AG04449 (cell line): ENCODE results near the gene PPP1R12A.
A peak's percentile ranks its signal among the peaks of the same experiment; 100 is the strongest.

Experiments used
- CTCF ChIA-PET: fragments of 350-600 bp; formaldehyde crosslinking; extraction: SDS; loops from one replicate; lab custom pipeline; 2021; ENCODE audit warnings: antibody characterized with exemption; lab: Yijun Ruan, JAX
- POLR2A ChIA-PET: fragments of 400-600, 350-600 bp; formaldehyde crosslinking; extraction: SDS; loops from one replicate; lab custom pipeline; 2020; ENCODE audit warnings: antibody characterized with exemption, inconsistent platforms; lab: Yijun Ruan, JAX
- DNase-seq: peaks from one replicate; pipeline ENCODE4 v3.0.0-alpha.2; 2010; ENCODE audit warnings: low read depth, low spot score
- H3K4me3 ChIP-seq: 2 replicates; pipeline ENCODE4 v1.5.1; 2011; ENCODE audit warnings: low read depth, mild to moderate bottlenecking, control low read depth, low read length
- TF ChIP-seq, protein P1 (sequence below): IDR thresholded peaks from one replicate; pipeline ENCODE4 v1.5.1; 2011; ENCODE audit warnings: mild to moderate bottlenecking, moderate library complexity, low read length, control low read depth, inconsistent platforms; ENCODE audit not compliant: insufficient read depth; ENCODE audit errors: missing control alignments

Gene PPP1R12A

DNA sequence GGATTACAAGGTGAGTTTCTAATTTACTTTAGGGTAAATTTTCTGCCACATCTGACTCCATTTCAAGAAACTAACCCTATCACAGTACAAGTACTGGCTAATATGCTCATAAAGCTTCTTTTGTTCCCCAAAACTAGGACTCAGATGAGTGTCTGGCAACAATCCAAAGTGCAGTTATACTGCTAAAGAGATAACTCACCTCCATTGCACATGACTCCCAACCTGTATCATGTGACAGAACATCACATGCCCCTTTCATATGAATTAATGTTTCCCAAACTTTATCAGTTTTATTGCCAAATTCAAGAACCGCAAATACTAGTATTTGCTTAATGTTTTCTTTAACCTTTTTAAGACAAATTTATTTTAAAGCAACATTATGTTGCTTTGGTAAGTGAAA is 3.9 kb upstream of the PPP1R12A start:
- TF ChIP-seq, protein P1, sequence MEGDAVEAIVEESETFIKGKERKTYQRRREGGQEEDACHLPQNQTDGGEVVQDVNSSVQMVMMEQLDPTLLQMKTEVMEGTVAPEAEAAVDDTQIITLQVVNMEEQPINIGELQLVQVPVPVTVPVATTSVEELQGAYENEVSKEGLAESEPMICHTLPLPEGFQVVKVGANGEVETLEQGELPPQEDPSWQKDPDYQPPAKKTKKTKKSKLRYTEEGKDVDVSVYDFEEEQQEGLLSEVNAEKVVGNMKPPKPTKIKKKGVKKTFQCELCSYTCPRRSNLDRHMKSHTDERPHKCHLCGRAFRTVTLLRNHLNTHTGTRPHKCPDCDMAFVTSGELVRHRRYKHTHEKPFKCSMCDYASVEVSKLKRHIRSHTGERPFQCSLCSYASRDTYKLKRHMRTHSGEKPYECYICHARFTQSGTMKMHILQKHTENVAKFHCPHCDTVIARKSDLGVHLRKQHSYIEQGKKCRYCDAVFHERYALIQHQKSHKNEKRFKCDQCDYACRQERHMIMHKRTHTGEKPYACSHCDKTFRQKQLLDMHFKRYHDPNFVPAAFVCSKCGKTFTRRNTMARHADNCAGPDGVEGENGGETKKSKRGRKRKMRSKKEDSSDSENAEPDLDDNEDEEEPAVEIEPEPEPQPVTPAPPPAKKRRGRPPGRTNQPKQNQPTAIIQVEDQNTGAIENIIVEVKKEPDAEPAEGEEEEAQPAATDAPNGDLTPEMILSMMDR = no peak
- ChIA-PET CTCF (no interaction called here), POLR2A (no interaction called here)
- DNase-seq = no peak
- no peak overlapping the region for H3K4me3 ChIP-seq

DNA sequence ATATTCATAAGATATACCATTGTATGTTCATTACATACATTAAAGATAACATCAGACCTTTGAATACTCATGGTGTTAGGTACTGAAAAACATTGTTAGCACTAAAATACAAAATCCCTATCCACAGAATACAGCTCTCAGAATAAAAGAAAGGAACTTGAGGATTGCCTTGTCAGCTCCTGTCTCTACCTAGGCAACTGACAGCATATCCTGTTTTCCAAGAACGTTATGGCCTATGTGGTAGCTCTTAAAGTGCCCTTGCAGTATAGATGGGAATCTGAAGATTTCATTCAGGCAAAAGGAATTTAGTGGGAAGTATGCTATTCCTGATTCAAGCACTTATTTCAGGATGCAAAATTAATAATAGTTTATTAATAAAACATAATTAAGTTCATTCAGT is 1.8 kb upstream of the PPP1R12A start:
- H3K4me3 ChIP-seq = peak overlapping the region; percentile 92
- POLR2A ChIA-PET = interaction anchor here (1.5 kb wide), 1 partner anchor 251 kb away, joined by 4 read pairs; no protein-coding TSS in a partner anchor
- TF ChIP-seq, protein P1 = no peak
- no peak for DNase-seq
- CTCF ChIA-PET = interaction anchor here (1.1 to 1.6 kb wide), 4 partner anchors 14 to 517 kb away, joined by 3 to 6 read pairs (median 4); no protein-coding TSS in a partner anchor

DNA sequence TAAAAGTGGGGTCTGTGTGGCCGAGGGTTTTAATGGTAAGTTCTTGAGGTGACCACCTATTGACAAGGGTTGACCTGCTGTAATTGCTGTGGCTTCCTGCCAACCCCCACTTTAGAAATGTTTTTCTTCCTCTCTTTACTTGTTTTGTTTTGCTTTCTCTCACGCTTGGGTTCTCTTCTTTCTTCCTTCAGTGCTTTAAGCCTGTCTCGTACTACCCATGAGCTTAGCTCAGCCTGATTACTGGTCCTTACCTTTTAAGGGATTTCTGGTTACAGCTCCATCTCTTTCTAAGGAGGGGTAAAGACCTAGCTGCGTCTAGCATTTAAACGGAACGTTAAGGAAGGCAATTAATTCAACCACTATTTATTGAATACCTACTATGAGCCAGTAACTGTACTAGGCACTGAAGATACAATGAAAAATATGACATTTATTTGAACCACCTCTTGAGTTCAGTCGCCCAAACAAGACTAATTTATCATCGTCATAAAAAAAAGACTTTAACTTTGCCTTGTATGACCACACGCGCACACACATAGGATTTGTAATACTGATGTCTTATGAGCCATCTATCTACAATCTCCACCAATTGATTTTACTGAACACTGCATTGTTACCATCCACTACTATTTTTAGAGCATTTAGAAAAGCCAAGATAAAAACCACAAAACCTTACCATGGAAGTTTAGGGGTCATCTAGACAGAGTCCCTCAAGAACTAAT is 888 bp upstream of the PPP1R12A start:
- ChIA-PET POLR2A (interaction anchor here (0.5 to 1.5 kb wide), 5 partner anchors 11 to 252 kb away, joined by 3 to 5 read pairs (median 4); no protein-coding TSS in a partner anchor), CTCF (interaction anchor here (1.0 to 1.5 kb wide), 3 partner anchors 12 to 333 kb away, joined by 3 to 5 read pairs (median 5); no protein-coding TSS in a partner anchor)
- no peak for DNase-seq
- peak overlapping the region; percentile 92 for H3K4me3 ChIP-seq
- TF ChIP-seq, protein P1 = no peak

DNA sequence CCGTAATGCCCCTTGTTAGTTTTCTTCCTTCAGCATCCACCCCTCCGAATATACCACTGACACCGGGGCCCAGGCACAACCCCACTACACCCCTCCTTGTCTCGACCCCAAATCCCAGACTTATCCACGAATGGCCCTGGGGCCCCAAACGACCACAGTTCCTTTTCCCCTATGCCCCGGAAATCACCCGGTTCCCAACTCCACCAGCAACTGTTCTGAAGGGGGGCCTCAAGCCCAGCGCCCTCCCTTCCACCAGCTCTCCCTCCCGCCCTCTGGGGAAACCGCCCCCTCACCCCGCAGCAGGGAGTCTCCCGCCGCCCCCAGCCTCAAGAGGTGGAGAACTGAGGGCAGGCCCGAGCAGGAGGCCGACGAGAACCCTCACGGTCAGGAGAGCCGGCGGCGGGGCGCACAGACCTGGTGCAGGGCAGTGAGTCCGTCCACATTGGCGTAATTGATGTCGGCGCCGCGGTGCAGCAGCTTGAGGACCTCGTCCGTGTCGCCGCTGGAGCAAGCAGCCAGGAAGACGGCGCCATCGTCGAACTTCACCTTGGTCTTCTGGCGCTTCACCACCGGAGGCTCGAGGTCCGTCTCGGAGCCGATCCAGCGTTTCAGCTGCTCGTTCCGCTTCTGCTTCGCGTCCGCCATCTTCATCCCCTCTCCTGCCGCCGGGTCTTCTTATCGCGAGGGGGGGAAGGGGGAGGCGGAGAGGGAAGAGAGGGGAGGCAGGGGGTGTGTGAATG is 446 bp downstream of the PPP1R12A start:
- peak overlapping the region; percentile 92 for H3K4me3 ChIP-seq
- TF ChIP-seq, protein P1 = no peak
- no peak for DNase-seq
- ChIA-PET CTCF (interaction anchor here (1.5 to 1.7 kb wide), 3 partner anchors 14 to 263 kb away, joined by 3 to 8 read pairs (median 5); no protein-coding TSS in a partner anchor), POLR2A (interaction anchor here (0.7 to 1.3 kb wide), 3 partner anchors 9 to 232 kb away, joined by 3 read pairs; no protein-coding TSS in a partner anchor)

DNA sequence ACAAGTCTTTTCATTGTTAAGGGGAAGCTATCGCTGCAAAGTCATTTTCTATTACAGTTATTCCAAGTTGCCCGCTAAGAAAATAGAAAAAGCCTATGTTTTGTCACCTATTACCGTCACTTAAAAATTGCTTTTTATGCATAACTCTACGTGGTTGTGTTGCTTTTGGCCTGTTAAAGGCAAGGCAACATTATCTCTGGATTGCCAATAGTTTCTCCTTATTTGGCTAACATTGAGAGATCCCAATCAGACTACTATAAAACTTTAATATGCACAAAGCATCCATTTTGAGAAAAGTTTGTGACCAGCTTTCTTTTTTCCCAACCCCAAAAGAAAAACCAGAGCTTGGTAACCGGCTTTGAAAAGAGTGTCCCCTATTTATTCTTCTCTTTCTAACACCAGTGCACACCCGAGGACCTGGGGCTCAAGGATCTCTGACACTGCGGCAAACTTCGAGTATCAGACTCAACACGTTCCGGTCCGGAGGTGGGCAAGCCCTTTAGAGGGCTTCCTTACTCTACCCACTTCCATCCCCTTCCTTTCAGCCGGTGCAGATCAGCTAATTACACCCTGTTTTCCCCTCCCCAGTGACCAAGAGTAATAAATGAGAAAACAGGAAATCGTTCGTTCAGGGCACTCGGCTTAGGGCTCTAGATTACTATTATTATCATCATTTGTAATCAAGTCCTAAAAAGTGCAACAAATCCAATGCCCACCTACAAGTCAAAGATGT is 1.2 kb downstream of the PPP1R12A start:
- ChIA-PET POLR2A (interaction anchor here (0.9 kb wide), 1 partner anchor 106 kb away, joined by 3 read pairs; no protein-coding TSS in a partner anchor), CTCF (interaction anchor here (0.6 to 1.7 kb wide), 4 partner anchors 9 to 264 kb away, joined by 3 to 8 read pairs (median 3); no protein-coding TSS in a partner anchor)
- H3K4me3 ChIP-seq = peak overlapping the region; percentile 92
- TF ChIP-seq, protein P1 = no peak
- no peak for DNase-seq
